GM19193 (cell line): Measurements from ENCODE around the gene CEPT1.

ENCODE experiments used
- POLR2A ChIP-seq: IDR thresholded peaks from 4 replicates; pipeline ENCODE4 v1.6.1; 2011; ENCODE audit not compliant: insufficient read depth, insufficient read length; ENCODE audit errors: extremely low read depth

Gene CEPT1

GRCh38 chr1:111141245-111142220, 1.5 kb downstream of the CEPT1 start:
- no peak for TF ChIP-seq POLR2A

DNA sequence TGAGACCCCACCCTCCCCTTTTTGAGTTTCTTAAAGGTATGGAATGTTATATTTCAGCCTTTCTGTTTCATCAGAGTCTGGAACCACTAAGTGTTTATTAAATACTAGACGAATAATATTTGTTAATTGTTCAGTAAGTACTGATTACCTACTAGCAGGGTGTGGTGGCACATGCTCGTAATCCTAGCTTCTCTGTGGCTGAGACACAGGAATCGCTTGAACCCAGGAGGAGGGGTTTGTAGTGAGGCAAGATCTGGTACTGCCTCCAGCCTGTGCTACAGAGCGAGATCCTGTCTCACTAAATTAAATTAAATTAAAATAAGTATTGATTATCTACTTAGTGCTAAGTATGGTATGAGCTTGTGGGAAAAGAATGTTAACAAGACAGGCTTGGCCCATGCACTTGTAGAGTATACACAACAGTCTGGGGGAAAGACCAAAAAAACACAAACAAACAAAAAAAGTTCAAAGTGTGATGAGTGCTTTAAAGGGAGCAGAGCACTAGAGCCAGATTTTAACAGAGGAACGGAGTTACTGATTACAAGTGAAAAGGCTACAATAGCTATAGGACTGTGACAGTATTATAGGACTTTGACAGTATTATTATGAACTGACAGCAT, 2.4 kb downstream of the CEPT1 start:
- no peak for TF ChIP-seq POLR2A

DNA sequence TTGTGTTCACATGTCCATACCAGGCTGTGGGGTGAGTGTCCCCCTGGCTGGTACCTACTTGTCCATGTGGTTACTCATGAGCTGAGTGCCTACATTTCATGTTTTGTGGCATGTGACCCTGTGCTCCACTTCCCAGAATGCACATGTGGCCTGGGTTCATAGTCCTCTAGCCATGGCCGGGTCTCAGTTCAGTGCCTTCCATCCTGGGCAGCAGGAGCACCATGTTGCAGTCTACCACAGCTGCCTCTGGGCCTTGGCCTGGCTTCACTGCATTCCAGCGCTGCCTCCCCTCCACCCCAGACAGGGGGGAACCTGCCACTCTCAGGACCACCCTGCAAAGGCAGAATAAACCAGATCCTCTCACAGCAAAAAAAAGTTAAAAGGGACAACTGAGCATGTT, 5.5 kb downstream of the CEPT1 start:
- TF ChIP-seq POLR2A, result peak; percentile 11

DNA sequence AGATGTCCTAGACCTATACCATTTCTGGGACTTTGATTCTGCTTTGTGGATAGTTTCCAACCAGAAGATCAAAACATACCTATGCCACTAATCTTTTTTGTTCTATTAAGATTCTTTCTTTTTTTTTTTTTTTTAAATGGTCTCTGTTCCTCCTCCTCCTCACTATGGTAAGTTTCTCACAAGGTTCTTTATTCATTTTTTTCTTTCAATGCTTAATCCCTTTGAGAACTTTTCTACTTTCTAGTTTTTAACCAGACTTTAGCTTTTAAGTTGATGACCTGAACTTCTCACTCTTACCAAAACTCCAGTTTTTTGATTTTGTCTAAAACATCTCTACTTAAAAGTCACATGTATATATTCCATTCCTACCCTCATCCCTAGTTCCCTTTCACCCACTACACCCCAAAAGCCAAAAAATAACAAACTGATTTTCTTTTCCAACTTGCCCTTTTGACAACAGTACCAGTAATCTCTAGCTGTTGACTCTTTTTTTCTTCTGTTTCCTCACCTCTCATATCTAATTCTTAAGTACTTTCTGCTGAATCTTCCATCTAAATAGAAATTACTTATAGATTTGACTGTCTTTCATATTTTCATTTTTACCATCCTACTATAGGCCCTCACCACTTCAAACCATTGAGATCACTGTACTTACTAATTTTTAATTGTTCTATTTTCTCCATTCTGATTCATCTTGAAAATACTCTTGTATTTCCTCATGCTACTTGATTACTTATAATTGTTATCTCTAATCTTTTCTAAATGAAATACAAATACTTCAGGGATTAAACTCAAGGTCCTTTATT, 6.1 kb downstream of the CEPT1 start:
- TF ChIP-seq POLR2A, result no peak

- TF ChIP-seq POLR2A, result no peak
Observed at GRCh38 chr1:111147948-111148347, 7.9 kb downstream of the CEPT1 start.

DNA sequence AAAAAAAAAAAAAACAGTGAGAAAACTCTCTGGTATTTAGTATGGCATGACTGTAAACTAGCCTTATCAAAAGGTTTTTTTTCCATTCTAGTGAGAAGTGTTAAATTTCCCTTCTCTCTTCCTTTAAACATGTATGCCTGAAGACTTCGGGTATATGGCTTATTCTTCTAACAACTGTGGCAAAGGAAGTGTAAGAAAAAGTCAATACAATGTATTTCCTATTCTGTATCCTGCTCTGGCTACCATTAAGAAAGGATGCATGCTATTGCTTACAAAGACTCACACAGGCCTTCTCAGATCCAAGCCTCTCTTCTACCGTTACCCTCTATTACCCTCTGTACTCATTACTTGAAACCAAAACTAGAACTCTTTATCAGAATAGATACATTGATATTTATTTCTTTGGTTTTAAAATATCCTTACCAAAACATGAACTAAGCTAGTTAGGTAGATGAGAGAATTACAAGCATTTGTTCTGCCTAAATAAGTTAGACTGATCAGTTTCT, 8.4 kb downstream of the CEPT1 start:
- TF ChIP-seq POLR2A, result no peak

DNA sequence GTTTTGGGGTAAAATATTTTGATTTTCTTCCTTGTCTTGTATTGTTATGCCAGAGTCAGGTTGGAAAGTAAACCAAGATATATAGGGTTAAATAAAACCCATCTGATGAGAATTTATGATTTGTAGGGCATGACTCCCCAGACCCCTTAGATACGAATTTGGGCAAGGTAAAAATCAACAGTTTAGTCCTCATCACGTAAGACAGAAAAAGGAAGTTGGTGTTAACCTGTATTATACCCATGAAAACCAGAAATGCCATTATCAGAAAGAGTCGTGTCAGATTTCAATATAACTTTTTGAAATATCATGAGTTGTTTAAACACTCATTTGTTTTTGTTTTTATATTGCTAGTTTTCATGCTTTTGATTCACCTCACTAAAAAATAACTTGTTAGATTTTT, 11.8 kb downstream of the CEPT1 start:
- TF ChIP-seq POLR2A, result no peak

DNA sequence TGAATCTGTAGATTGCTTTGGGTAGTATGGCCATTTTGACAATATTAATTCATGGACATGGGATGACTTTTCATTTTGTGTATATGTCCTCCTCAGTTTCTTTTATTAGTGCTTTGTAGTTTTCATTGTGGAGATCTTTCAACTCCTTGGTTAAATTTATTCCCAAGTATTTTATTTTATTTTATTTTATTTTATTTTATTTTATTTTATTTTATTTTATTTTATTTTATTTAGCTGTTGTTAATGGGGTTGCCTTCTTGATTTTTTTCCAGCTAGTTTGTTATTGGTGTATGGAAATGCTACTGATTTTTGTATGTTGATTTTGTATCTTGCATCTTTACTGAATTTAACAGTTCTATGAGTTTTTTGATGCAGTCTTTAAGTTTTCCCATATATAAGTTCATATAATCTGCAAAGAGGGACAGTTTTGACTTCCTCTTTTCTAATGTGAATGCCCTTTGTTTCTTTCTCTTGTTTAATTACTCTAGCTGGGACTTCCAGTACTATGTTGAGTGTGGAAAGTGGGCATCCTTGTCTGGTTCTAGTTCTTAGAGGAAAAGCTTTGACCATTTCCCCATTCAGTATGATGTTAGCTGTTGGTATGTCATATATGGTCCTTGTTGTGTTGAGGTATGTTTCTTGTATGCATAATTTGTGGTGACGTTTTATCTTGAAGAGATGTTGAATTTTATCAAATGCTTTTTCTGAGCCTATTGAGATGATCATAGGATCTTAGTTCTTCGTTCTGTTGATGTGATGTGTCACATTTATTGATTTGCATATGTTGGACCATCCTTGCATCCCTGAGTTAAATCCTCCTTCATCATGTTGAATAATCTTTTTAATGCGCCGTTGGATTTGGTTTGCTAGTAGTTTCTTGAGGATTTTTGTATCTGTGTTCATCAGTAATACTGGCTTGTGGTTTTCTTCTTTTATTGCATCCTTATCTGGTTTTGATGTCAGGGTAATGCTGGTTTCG, 14.3 kb downstream of the CEPT1 start:
- TF ChIP-seq POLR2A, result no peak

DNA sequence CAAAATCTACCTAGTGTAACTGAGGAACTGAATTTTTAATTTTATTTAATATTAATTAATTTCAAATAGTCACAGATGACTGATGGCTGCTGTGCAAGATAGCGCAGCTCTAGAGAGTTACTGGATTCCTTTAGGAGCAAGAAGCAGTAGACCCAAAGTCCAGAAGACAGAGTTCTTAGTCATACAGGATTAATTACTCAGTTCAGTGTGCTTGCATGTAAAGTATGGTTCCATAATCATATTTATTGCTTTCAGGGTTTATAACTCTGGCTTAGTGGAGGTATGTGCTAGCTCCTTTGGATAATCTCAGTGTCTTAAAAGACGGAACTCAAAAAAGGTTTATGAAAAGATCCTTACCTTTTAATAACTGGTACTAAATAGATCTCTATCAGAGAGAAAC, 17.4 kb downstream of the CEPT1 start:
- TF ChIP-seq POLR2A, result no peak

DNA sequence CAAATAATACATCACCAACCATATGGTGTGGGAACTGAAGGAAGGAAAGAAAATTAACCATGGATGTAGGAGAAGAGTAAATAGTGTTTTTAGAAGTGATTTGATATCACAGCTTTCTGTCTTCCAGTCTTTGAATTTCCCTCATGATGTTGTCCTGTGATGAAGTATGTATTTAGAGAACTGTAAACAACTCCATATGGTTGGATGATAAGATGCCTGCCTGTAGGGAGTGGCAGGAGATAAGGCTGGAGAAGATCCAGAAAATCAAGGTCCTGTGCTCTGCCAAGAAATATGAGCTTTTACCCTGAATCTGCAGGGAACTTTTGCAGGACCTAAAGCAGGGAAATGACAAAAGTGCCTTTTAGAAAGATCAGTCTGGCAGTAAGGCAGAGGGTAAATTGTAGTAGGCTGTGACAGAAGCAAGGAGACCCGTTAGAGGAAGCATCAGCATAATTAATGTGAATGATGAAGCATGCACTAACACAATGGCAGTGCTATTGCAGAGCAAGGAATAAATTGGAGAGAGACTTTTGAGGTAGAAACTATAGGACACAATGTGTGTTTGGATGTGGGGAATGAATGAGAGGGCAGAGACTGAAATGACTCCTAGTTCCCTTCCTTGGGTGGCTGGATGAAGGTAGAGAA, 21.9 kb downstream of the CEPT1 start:
- no peak for TF ChIP-seq POLR2A

DNA sequence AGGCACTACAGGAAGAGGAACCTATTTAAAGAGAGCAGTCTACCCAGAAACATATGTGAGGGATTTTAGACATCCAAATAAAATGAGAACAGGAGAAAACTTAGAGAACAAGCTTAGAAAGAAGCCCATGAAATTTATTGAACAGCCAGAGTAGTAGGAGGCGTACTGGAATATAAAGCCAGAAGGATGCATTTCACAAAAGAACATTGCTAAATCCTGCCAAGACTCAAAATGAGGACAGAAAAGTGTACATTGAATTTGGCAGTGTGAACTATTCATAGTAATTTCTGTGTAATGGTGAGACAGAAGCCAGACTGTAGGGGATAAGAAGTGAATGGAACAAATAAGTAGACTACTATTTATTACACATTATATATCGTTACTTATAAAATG, 22.5 kb downstream of the CEPT1 start:
- no peak for TF ChIP-seq POLR2A

DNA sequence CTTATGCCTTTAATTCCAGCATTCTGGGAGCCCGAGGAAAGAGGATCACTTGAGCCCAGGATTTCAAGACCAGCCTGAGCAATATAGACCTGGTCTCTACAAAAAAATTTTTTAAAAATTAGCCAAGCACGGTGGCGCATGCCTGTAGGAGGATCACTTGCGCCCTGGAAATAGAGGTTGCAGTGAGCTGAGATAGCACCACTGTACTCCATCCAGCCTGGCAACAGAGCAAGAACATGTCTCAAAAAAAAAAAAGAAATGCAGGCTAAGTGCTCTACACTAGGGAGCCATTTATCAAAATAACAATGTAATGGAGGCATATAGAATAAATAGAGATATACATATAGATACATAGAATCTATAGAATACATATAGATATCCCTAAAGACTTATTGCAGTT, 23.3 kb downstream of the CEPT1 start:
- no peak for TF ChIP-seq POLR2A

DNA sequence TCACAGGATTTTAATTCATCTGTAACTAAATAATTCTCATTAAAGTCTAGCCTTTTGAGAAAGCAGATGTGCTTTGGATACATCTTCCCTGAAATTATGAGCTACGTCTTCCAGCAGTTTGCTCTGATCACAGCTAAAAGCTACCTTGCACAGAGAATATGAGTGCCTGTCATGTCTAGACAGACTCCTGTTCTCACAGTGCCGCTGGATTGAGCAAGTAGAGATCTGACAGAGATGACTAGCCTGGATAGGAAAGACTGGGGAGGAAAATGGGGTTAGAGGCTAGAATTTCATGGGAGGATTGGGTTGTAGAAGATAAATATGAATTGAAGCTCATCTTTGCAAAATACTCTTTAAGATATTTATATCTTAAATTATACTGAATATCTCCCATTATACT, 24.1 kb downstream of the CEPT1 start:
- TF ChIP-seq POLR2A, result no peak

- no peak for TF ChIP-seq POLR2A
Observed at GRCh38 chr1:111172463-111172862, 32.4 kb downstream of the CEPT1 start.

- no peak for TF ChIP-seq POLR2A
Observed at GRCh38 chr1:111174070-111174469, 34.0 kb downstream of the CEPT1 start.
